Adrenal gland (tissue), 5 donors: ENCODE measurements around the gene SLC19A1.

Experiments
- CTCF ChIP-seq, 6 experiments: fragments of 450-650 bp in 4 of 6; fragments of 200-600 bp in 2 of 6; sonication (generic) in 1 of 6; IDR thresholded peaks; 1 replicate in 5 of 6; 2 replicates in 1 of 6; pipeline versions ENCODE4 v1.5.1 to v1.8.0; 2016 to 2021; ENCODE audit warnings: antibody characterized with exemption in 6 of 6, mild to moderate bottlenecking in 2 of 6, moderate library complexity in 1 of 6
- POLR2A ChIP-seq, 2 donors: fragments of 450-650 bp; IDR thresholded peaks; one replicate each; pipeline ENCODE4 v1.6.1; 2017; ENCODE audit warnings: antibody characterized with exemption in 2 of 2, mild to moderate bottlenecking in 2 of 2, moderate library complexity in 1 of 2
- donor health status: DM: no; HTN: no; CAD: no.

- TF ChIP-seq CTCF (IDR thresholded peaks at IDR 0.05) (no peak), POLR2A (IDR thresholded peaks at IDR 0.05) (no peak)
Measured at GRCh38 chr21:45533361-45533845, 8.8 kb downstream of the SLC19A1 start.
